ENCODE data around the gene H3-3A.

Gene H3-3A

GRCh38 chr1:226111098-226111882 lies 48.8 kb downstream of the H3-3A start:
- no peak for DNase-seq (ENCODE audit: low spot score)

GRCh38 chr1:226111883-226112261 lies 49.4 kb downstream of the H3-3A start:
- no peak for DNase-seq (ENCODE audit: low spot score)

- DNase-seq (ENCODE audit: low spot score), result no peak
Observed at GRCh38 chr1:226112626-226113025, 50.1 kb downstream of the H3-3A start.

GRCh38 chr1:226116673-226117072 lies 54.2 kb downstream of the H3-3A start:
- no peak for DNase-seq (ENCODE audit: low spot score)

GRCh38 chr1:226117330-226117729 lies 54.8 kb downstream of the H3-3A start:
- no peak for DNase-seq (ENCODE audit: low spot score)

GRCh38 chr1:226118357-226118756 lies 55.8 kb downstream of the H3-3A start:
- DNase-seq (ENCODE audit: low spot score), result no peak

- no peak for DNase-seq (ENCODE audit: low spot score)
Observed at GRCh38 chr1:226119169-226119568, 56.7 kb downstream of the H3-3A start.

GRCh38 chr1:226120398-226120797 lies 57.9 kb downstream of the H3-3A start:
- no peak for DNase-seq (ENCODE audit: low spot score)

- DNase-seq (ENCODE audit: low spot score), result no peak
Observed at GRCh38 chr1:226121049-226121586, 58.6 kb downstream of the H3-3A start.

All from CD4-positive, alpha-beta T cell treated with Interleukin-15 for 4 hours (primary cell).